Measurements from ENCODE around the gene KCNQ1OT1.

GRCh38 chr11:2580061-2580421, 119.8 kb downstream of the KCNQ1OT1 start:
- TF ChIP-seq CTCF (IDR thresholded peaks at IDR 0.05 in 8 of 11, conservative IDR thresholded peaks at IDR 0.05 in 3 of 11) (no peak), POLR2AphosphoS5 (IDR thresholded peaks at IDR 0.05) (no peak), POLR2A (IDR thresholded peaks at IDR 0.05) (no peak)
